ENCODE data around the gene MAFG.

DNA sequence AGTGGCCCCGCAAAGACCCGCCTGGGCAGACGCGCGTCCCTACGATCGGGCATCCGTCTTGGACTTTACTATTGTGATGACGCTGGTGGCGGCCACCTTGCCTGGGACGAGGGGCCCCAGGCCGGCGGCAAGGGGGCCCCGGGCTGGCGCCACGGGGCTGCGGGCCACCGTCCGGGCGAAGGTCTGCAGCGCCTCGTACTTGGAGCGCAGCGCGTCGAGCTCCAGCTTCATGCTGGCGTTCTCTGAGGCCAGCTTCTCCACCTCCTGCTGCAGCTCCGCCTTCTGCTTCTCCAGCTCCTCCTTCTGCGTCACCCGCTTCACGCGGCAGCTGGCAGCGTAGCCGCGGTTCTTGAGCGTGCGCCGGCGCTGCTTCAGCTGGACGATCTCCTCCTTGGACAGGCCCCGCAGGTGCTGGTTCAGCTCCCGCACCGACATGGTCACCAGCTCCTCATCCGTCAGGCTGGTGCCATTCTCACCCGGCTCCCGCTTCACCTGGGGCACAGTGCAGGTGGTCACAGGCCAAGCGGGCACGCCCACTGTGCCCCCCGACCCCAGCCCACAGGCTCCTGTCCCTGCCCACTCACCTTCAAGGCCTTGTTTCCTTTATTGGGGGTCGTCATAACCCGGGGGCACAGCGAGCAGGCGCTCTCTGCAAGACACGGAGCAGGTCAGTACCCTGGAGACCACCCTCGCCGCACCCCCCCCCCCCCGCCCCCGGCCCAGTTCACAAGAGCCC lies 4.8 kb downstream of the MAFG start:
- TF ChIP-seq, protein P1, sequence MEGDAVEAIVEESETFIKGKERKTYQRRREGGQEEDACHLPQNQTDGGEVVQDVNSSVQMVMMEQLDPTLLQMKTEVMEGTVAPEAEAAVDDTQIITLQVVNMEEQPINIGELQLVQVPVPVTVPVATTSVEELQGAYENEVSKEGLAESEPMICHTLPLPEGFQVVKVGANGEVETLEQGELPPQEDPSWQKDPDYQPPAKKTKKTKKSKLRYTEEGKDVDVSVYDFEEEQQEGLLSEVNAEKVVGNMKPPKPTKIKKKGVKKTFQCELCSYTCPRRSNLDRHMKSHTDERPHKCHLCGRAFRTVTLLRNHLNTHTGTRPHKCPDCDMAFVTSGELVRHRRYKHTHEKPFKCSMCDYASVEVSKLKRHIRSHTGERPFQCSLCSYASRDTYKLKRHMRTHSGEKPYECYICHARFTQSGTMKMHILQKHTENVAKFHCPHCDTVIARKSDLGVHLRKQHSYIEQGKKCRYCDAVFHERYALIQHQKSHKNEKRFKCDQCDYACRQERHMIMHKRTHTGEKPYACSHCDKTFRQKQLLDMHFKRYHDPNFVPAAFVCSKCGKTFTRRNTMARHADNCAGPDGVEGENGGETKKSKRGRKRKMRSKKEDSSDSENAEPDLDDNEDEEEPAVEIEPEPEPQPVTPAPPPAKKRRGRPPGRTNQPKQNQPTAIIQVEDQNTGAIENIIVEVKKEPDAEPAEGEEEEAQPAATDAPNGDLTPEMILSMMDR (IDR thresholded peaks at IDR 0.05; ENCODE audit: poor library complexity) = no peak
- TF ChIP-seq EZH2phosphoT487 (IDR thresholded peaks at IDR 0.05; ENCODE audit: low read depth, severe bottlenecking, unreplicated experiment) (no peak), EZH2 (IDR thresholded peaks at IDR 0.05; ENCODE audit: borderline replicate concordance) (no peak)

Measured in hepatocyte (in vitro differentiated cells).